Measurements from ENCODE around the gene FMNL2.

The FMNL2 gene

DNA sequence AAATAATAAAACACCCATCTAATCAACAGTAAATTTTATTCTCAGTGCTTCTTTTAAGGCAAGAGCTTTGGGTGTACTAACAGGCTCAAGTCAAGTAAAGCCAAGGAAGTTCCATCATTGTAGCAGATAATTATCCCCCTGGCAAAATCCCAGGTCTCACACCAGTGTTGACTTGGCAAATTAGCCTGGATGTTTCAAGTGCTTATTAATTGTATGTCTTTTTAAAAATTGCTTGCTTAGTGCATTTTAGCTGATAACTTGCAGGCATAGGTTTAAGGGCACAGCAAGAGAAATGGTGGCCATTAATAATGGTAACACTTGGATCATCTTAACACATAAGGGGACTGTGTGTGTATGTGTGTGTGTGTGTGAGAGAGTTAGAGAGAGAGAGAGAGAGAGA, 42.0 kb upstream of the FMNL2 start:
- CTCF ChIA-PET, result no interaction called here
- no peak overlapping the region for H3K27ac ChIP-seq (ENCODE audit: extremely low read depth, low read depth, low read length)
- H3K4me3 ChIP-seq (ENCODE audit: low read depth, low read length), result no peak overlapping the region
- no peak for TF ChIP-seq ZNF433 (tag by site-specific recombination; IDR thresholded peaks at IDR 0.05; ENCODE audit: low read depth)
- TF ChIP-seq ZNF596 (tag by site-specific recombination; IDR thresholded peaks at IDR 0.05), result peak; percentile 65; the same call in 1 of the 2 replicates
- TF ChIP-seq, protein P1, sequence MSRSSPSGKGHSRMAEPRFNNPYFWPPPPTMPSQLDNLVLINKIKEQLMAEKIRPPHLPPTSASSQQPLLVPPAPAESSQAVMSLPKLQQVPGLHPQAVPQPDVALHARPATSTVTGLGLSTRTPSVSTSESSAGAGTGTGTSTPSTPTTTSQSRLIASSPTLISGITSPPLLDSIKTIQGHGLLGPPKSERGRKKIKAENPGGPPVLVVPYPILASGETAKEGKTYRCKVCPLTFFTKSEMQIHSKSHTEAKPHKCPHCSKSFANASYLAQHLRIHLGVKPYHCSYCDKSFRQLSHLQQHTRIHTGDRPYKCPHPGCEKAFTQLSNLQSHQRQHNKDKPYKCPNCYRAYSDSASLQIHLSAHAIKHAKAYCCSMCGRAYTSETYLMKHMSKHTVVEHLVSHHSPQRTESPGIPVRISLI (tag by site-specific recombination; IDR thresholded peaks at IDR 0.05), result no peak
- TF ChIP-seq KLF1 (tag by site-specific recombination; IDR thresholded peaks at IDR 0.05), result no peak
- no peak for TF ChIP-seq ZNF529 (tag by site-specific recombination; IDR thresholded peaks at IDR 0.05; ENCODE audit: insufficient replicate concordance)
- no peaks in the 10 kb centered on the region for H3K9me3 ChIP-seq (ENCODE audit: control insufficient read depth, insufficient read depth, low read depth, low read length)
- no peaks in the 10 kb centered on the region for H3K36me3 ChIP-seq (ENCODE audit: control insufficient read depth in 2 of 2, insufficient read depth in 1 of 2, low read length in 2 of 2)
- POLR2A ChIA-PET, result no interaction called here
- no peaks in the 10 kb centered on the region for H3K4me1 ChIP-seq (ENCODE audit: control insufficient read depth, insufficient read depth, low read length)

GRCh38 chr2:152297715-152298114, 37.3 kb upstream of the FMNL2 start:
- ChIA-PET CTCF (no interaction called here), POLR2A (no interaction called here)
- Histone ChIP-seq H3K36me3 (ENCODE audit: control insufficient read depth in 2 of 2, insufficient read depth in 1 of 2, low read length in 2 of 2) (no peaks in the 10 kb centered on the region), H3K27ac (ENCODE audit: extremely low read depth, low read depth, low read length) (no peak overlapping the region), H3K9me3 (ENCODE audit: control insufficient read depth, insufficient read depth, low read depth, low read length) (no peaks in the 10 kb centered on the region), H3K4me3 (ENCODE audit: low read depth, low read length) (no peak overlapping the region), H3K4me1 (ENCODE audit: control insufficient read depth, insufficient read depth, low read length) (no peaks in the 10 kb centered on the region)
- no peak for TF ChIP-seq ZNF248 (tag by site-specific recombination; IDR thresholded peaks at IDR 0.05)
- no peak for TF ChIP-seq ZNF19 (tag by site-specific recombination; IDR thresholded peaks at IDR 0.05; ENCODE audit: low read depth)
- no peak for TF ChIP-seq ZNF514 (tag by site-specific recombination; IDR thresholded peaks at IDR 0.05)
- no peak for TF ChIP-seq ZNF133 (tag by site-specific recombination; IDR thresholded peaks at IDR 0.05)
- TF ChIP-seq SALL2 (tag by site-specific recombination; IDR thresholded peaks at IDR 0.05; ENCODE audit: borderline replicate concordance), result no peak
- TF ChIP-seq ZNF561 (tag by site-specific recombination; IDR thresholded peaks at IDR 0.05; ENCODE audit: borderline replicate concordance), result no peak
- no peak for TF ChIP-seq ZNF155 (tag by site-specific recombination; IDR thresholded peaks at IDR 0.05)
- no peak for TF ChIP-seq SETDB1 (IDR thresholded peaks at IDR 0.05; ENCODE audit: insufficient read length, low read length)

GRCh38 chr2:152298754-152299153, 36.2 kb upstream of the FMNL2 start:
- H3K9me3 ChIP-seq (ENCODE audit: control insufficient read depth, insufficient read depth, low read depth, low read length), result no peaks in the 10 kb centered on the region
- H3K4me1 ChIP-seq (ENCODE audit: control insufficient read depth, insufficient read depth, low read length), result no peaks in the 10 kb centered on the region
- H3K36me3 ChIP-seq (ENCODE audit: control insufficient read depth in 2 of 2, insufficient read depth in 1 of 2, low read length in 2 of 2), result no peaks in the 10 kb centered on the region
- no peak overlapping the region for H3K4me3 ChIP-seq (ENCODE audit: low read depth, low read length)
- POLR2A ChIA-PET, result no interaction called here
- CTCF ChIA-PET, result interaction anchor here (0.6 kb wide), 1 partner anchor 168 kb away, joined by 3 read pairs; no protein-coding TSS in a partner anchor
- no peak overlapping the region for H3K27ac ChIP-seq (ENCODE audit: extremely low read depth, low read depth, low read length)
- TF ChIP-seq ZNF335 (tag by site-specific recombination; conservative IDR thresholded peaks at IDR 0.05) (no peak), ZNF664 (tag by site-specific recombination; IDR thresholded peaks at IDR 0.05) (no peak), SP7 (tag by site-specific recombination; IDR thresholded peaks at IDR 0.05) (no peak), ZBTB11 (tag by site-specific recombination; conservative IDR thresholded peaks at IDR 0.05; ENCODE audit: low read depth) (no peak), PRDM10 (tag by site-specific recombination; IDR thresholded peaks at IDR 0.05) (0 out of 2 replicates have a peak, but pooled peaks have one; percentile 22), CTCF (tag by site-specific recombination; IDR thresholded peaks at IDR 0.05) (no peak)

All from HEK293 (cell line).